GM18505 (cell line): ENCODE data around the gene PGPEP1.

ENCODE experiments used
- ATAC-seq: cut with Tn5 transposase; IDR thresholded peaks from one replicate; pipeline ENCODE4 v1.9.1; 2021; ENCODE audit not compliant: unreplicated experiment
- POLR2A ChIP-seq: IDR thresholded peaks from 4 replicates; pipeline ENCODE4 v1.6.1; 2011; ENCODE audit warnings: borderline replicate concordance; ENCODE audit not compliant: insufficient read depth, insufficient read length; ENCODE audit errors: extremely low read depth

The PGPEP1 gene

DNA sequence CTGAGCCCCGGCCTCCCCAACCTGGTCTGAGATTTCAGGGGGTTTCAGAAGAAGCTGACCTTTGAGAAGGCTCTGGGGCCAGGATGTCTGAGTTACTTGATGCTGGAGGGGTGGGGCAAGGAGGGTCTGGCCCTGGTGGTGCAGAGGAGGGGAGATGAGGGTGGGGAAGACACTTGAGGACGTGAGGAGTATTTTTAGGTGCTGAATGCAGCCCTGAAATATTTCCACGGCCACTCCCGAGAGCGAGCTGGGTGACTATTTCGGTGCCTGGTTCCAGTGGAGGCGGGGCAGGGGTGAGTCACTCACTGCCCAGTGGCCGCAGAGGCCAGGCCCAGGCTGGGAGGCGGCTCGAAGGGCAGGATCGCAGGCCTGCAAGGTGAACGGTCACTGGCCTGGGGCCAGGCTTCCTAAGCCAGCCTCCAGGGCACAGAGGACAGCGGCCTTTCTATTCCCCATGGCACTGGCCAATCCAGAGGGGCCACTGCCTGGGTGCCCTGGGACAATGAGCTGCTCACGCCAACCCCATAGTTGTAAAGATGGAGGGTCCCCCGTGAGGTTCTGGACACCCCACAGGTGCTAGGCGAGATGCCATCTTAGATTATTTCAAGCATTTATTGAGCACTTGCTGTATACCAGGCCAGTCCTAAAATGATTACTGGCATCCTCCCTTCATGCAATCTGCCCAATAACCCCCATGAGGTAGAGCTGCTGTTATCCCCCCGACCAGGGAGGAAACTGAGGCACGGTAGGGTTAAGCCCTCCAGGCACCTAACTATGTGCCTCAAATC is 39.3 kb upstream of the PGPEP1 start:
- TF ChIP-seq POLR2A, result no peak
- ATAC-seq, result no peak

GRCh38 chr19:18301718-18302111 is 38.7 kb upstream of the PGPEP1 start:
- TF ChIP-seq POLR2A, result no peak
- no peak for ATAC-seq

DNA sequence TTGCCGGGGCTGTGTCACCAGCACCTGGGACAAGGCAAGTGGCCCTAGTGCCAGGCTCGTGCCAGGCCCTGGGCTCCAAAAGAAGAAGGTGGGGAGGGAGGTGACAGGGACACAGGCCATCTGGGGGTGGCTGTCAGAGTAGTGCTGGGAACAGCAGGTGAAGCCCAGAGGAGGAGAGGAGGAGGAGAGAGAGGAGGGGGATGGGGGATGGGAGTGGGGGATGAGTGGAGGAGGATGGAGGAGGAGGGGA is 36.3 kb upstream of the PGPEP1 start:
- no peak for ATAC-seq
- no peak for TF ChIP-seq POLR2A

DNA sequence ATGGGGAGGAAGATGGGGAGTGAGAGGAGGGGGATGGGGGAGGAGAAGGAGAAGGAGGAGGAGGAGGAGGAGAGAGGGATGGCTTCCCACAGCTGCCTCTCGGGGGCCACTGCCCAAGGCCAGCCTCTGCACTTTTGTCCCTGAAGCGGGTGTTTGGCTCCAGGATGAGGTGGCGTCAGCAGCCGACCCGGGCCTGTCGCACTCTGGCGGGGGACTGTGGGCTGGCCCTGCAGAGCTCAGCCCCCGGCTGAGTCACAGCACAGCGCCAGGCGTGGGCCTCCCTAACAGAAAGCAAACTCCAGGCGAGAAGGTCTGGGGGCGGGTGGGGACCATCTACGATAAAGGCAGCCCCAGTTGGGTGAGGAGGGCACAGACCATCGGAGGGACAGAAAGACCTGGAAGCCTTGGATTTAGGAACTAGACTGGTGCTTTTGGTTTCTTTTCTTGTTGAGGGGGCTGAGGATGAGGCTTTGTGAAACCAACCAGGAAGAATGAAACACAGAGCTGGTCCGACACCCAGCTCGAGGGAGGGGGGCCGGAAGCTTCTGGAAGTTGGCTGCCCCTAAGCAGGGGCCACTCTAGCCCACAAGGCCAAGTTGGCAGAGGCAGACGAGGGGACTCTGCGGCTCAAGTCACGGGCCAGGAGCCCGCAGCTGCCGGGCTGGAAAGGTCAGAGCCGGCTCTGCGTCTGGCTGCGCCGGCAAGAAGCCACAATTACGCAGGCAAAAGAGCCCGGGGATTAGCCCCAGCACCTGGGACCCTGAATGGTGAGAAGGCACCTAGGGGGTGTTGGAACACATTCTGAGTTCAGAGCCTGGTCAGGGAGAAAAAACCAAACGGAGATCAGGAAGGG is 35.7 kb upstream of the PGPEP1 start:
- peak; percentile 68 for TF ChIP-seq POLR2A
- no peak for ATAC-seq

GRCh38 chr19:18306209-18306887 is 34.0 kb upstream of the PGPEP1 start:
- ATAC-seq, result no peak
- TF ChIP-seq POLR2A, result no peak

- no peak for ATAC-seq
- TF ChIP-seq POLR2A, result no peak
Observed at GRCh38 chr19:18306888-18307260, 33.5 kb upstream of the PGPEP1 start.

- TF ChIP-seq POLR2A, result no peak
- ATAC-seq, result no peak
Observed at GRCh38 chr19:18307271-18307681, 33.1 kb upstream of the PGPEP1 start.

DNA sequence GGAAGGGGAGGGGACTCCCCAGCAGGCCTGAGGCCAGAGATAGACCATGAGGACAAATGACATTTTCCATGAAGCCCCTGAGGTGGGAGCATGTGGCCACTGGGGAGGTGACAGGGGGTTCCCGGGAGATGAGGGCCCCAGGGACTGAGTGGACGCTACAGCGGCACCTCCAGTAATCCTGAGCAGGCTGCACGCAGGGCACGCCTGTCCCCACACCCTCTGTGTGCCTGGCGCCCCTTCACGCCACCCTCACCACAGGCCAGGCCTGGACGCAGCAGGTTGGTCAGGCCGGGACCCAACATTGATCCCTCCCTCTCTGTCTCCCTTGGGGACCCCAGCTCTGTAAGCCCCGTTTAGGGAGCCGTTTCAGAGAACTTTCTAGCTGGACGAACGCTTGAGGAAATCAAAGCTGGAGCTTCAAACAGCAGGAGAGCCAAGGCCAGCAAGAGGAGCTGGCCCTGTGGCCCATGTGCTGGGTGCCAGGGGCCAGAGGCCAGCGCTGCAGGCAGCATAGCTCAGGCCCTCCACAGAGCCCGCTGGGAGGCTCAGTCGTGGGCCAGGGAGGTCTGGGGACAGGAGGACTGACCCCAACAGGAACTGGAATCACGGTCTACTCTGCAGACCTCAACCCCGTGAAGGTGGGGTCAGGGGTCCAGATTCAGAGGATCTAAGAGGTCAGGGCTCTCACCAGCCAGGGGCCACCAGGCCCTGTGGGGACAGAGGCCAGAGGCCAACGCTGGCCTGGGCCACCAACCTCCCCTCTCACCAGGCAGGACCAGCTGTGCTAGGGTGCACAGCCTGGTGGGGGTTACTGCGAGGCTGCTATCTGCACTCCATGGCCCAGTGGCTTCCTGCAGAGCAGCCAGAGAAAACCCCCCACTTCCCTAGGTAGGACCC is 32.1 kb upstream of the PGPEP1 start:
- no peak for ATAC-seq
- TF ChIP-seq POLR2A, result peak; percentile 35

DNA sequence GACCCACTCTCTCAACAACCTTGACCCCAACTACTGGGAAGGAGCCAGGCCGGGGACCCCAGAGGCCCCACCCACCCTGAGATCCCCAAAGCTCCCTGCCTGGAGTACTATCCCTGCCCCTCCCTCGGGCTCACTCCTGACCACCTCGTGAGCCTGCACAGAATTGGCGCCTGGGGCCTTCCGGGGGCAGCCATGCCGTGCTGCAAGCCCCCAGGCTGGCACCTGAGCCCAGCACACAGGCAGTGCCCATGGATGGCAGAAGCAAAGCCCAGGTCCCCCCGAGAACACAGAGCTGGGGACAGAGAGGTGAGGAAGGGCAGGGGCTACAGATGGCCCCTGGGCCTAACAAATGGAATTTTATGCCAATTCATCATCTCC is 31.5 kb upstream of the PGPEP1 start:
- ATAC-seq, result no peak
- TF ChIP-seq POLR2A, result no peak

GRCh38 chr19:18309525-18310064 is 30.8 kb upstream of the PGPEP1 start:
- no peak for TF ChIP-seq POLR2A
- ATAC-seq, result no peak

- TF ChIP-seq POLR2A, result peak; percentile 40
- ATAC-seq, result no peak
Observed at GRCh38 chr19:18310118-18310909, 30.1 kb upstream of the PGPEP1 start.

DNA sequence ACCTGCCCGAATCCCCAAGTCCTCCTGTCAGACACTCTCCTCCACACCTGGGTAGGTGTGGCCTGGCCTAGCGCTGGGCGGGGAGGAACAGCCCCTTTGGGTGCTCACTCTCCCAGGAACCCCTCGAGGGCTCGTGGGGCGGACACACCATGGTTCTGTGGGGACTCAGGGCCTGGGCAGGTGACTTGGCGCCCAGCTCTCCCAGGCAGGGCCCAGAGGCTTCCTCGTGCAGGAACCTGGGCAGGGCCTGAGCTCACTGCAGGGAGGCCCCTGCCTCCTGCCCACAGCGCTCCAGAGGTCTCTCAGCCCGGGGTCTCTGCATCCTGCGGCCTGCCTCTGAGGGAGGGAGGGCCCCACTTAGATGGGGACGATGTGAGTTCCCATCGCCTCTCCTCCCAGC is 29.4 kb upstream of the PGPEP1 start:
- no peak for TF ChIP-seq POLR2A
- ATAC-seq, result no peak
